ENCODE data around the gene TXNRD1.

The TXNRD1 gene

GRCh38 chr12:104351057-104351983, 135.7 kb downstream of the TXNRD1 start:
- DNase-seq (ENCODE audit: low read depth): no peak
- H3K4me3 ChIP-seq (ENCODE audit: low read depth, low read length): no peak overlapping the region
- TF ChIP-seq POLR2A (IDR thresholded peaks at IDR 0.05; ENCODE audit: extremely low read depth, insufficient read length): no peak
- no peak for TF ChIP-seq CTCF (IDR thresholded peaks at IDR 0.05; ENCODE audit: low read depth, low read length)
- no peak for TF ChIP-seq MAX (IDR thresholded peaks at IDR 0.05; ENCODE audit: low read depth, low read length)
- no peak for TF ChIP-seq MYC (IDR thresholded peaks at IDR 0.05; ENCODE audit: low read depth, low read length)

GRCh38 chr12:104352106-104352713, 136.6 kb downstream of the TXNRD1 start:
- no peak for DNase-seq (ENCODE audit: low read depth)
- no peak for TF ChIP-seq POLR2A (IDR thresholded peaks at IDR 0.05; ENCODE audit: extremely low read depth, insufficient read length)
- TF ChIP-seq MAX (IDR thresholded peaks at IDR 0.05; ENCODE audit: low read depth, low read length): no peak
- TF ChIP-seq CTCF (IDR thresholded peaks at IDR 0.05; ENCODE audit: low read depth, low read length): no peak
- no peak for TF ChIP-seq MYC (IDR thresholded peaks at IDR 0.05; ENCODE audit: low read depth, low read length)
- no peak overlapping the region for H3K4me3 ChIP-seq (ENCODE audit: low read depth, low read length)

GRCh38 chr12:104353012-104353981, 137.7 kb downstream of the TXNRD1 start:
- TF ChIP-seq MAX (IDR thresholded peaks at IDR 0.05; ENCODE audit: low read depth, low read length) (no peak), MYC (IDR thresholded peaks at IDR 0.05; ENCODE audit: low read depth, low read length) (no peak), POLR2A (IDR thresholded peaks at IDR 0.05; ENCODE audit: extremely low read depth, insufficient read length) (no peak)

GRCh38 chr12:104354167-104354867, 138.7 kb downstream of the TXNRD1 start:
- no peak for DNase-seq (ENCODE audit: low read depth)
- TF ChIP-seq CTCF (IDR thresholded peaks at IDR 0.05; ENCODE audit: low read depth, low read length): no peak
- TF ChIP-seq MAX (IDR thresholded peaks at IDR 0.05; ENCODE audit: low read depth, low read length): no peak
- no peak for TF ChIP-seq MYC (IDR thresholded peaks at IDR 0.05; ENCODE audit: low read depth, low read length)
- TF ChIP-seq POLR2A (IDR thresholded peaks at IDR 0.05; ENCODE audit: extremely low read depth, insufficient read length): no peak
- no peak overlapping the region for H3K4me3 ChIP-seq (ENCODE audit: low read depth, low read length)

More at GRCh38 chr12:104353012-104353981, 137.7 kb downstream of the TXNRD1 start:
- no peak overlapping the region for H3K4me3 ChIP-seq (ENCODE audit: low read depth, low read length)
- no peak for DNase-seq (ENCODE audit: low read depth)

- no peak overlapping the region for H3K4me3 ChIP-seq (ENCODE audit: low read depth, low read length)
- no peak for DNase-seq (ENCODE audit: low read depth)
- no peak for TF ChIP-seq MAX (IDR thresholded peaks at IDR 0.05; ENCODE audit: low read depth, low read length)
- no peak for TF ChIP-seq POLR2A (IDR thresholded peaks at IDR 0.05; ENCODE audit: extremely low read depth, insufficient read length)
- no peak for TF ChIP-seq MYC (IDR thresholded peaks at IDR 0.05; ENCODE audit: low read depth, low read length)
- TF ChIP-seq CTCF (IDR thresholded peaks at IDR 0.05; ENCODE audit: low read depth, low read length): no peak
Observed at GRCh38 chr12:104354868-104355570, 139.4 kb downstream of the TXNRD1 start.
